KMS-11 (cell line): ENCODE measurements around the gene TLR7.

Experiments
- H2AFZ ChIP-seq: fragments of 200-600 bp; sonication (generic); 2 replicates; pipeline ENCODE4 v1.6.1; 2016; ENCODE audit warnings: antibody characterized with exemption, mixed run types, low read depth
- H3K27ac ChIP-seq: fragments of 200-600 bp; sonication (generic); 2 replicates; pipeline ENCODE4 v1.6.1; 2016; ENCODE audit warnings: mild to moderate bottlenecking, mixed run types
- H3K27me3 ChIP-seq: fragments of 200-600 bp; sonication (generic); 2 replicates; pipeline ENCODE4 v1.6.1; 2017; ENCODE audit warnings: mild to moderate bottlenecking, low read depth, mixed run types, moderate library complexity; ENCODE audit not compliant: insufficient read depth
- H3K36me3 ChIP-seq: fragments of 200-600 bp; sonication (generic); 2 replicates; pipeline ENCODE4 v1.6.1; 2017; ENCODE audit warnings: mild to moderate bottlenecking, mixed run types; ENCODE audit not compliant: insufficient read depth
- H3K4me1 ChIP-seq: fragments of 200-600 bp; sonication (generic); 2 replicates; pipeline ENCODE4 v1.6.1; 2016; ENCODE audit warnings: mild to moderate bottlenecking, low read depth, mixed run types; ENCODE audit not compliant: poor library complexity, severe bottlenecking
- H3K4me2 ChIP-seq: fragments of 200-600 bp; sonication (generic); 2 replicates; pipeline ENCODE4 v1.7.0; 2016; ENCODE audit warnings: mild to moderate bottlenecking, mixed run types
- H3K4me3 ChIP-seq: fragments of 200-600 bp; sonication (generic); IDR thresholded peaks from 2 replicates; pipeline ENCODE4 v1.6.1; 2017; ENCODE audit warnings: low read depth, low read length, mixed read lengths; ENCODE audit not compliant: insufficient read depth
- H3K79me2 ChIP-seq: fragments of 200-600 bp; sonication (generic); 2 replicates; pipeline ENCODE4 v1.6.1; 2016; ENCODE audit warnings: low read depth, mixed run types; ENCODE audit not compliant: insufficient read depth
- H3K9ac ChIP-seq: fragments of 200-600 bp; sonication (generic); 2 replicates; pipeline ENCODE4 v1.6.1; 2016; ENCODE audit warnings: mild to moderate bottlenecking, mixed run types
- H4K20me1 ChIP-seq: fragments of 200-600 bp; sonication (generic); 2 replicates; pipeline ENCODE4 v1.6.1; 2016; ENCODE audit warnings: mild to moderate bottlenecking, mixed run types; ENCODE audit not compliant: insufficient read depth
- CTCF ChIP-seq: fragments of 200-600 bp; sonication (generic); conservative IDR thresholded peaks from 2 replicates; pipeline ENCODE4 v1.6.1; 2017; ENCODE audit warnings: low read depth, mild to moderate bottlenecking, antibody characterized with exemption, low read length, moderate library complexity, mixed read lengths

TLR7 gene

GRCh38 chrX:12898073-12898472, 31.2 kb downstream of the TLR7 start:
- H3K36me3 ChIP-seq: no peaks in the 10 kb centered on the region
- H3K27me3 ChIP-seq: no peaks in the 10 kb centered on the region

GRCh38 chrX:12899506-12899905, 32.6 kb downstream of the TLR7 start:
- Histone ChIP-seq H3K36me3 (no peaks in the 10 kb centered on the region), H3K4me3 (no peak overlapping the region), H3K9ac (no peak overlapping the region), H3K27me3 (no peaks in the 10 kb centered on the region), H3K4me1 (peaks cover 20% of the 10 kb centered on the region), H2AFZ (no peak overlapping the region), H3K79me2 (no peaks in the 10 kb centered on the region), H3K27ac (no peak overlapping the region), H4K20me1 (no peaks in the 10 kb centered on the region), H3K4me2 (no peak overlapping the region)
- no peak for TF ChIP-seq CTCF

More at GRCh38 chrX:12898073-12898472, 31.2 kb downstream of the TLR7 start:
- no peak overlapping the region for H3K4me2 ChIP-seq
- H3K4me3 ChIP-seq: no peak overlapping the region
- H3K9ac ChIP-seq: no peak overlapping the region
- peaks cover 35% of the 10 kb centered on the region for H3K4me1 ChIP-seq
- no peaks in the 10 kb centered on the region for H4K20me1 ChIP-seq
- H3K79me2 ChIP-seq: no peaks in the 10 kb centered on the region
- H3K27ac ChIP-seq: no peak overlapping the region
- H2AFZ ChIP-seq: no peak overlapping the region
- TF ChIP-seq CTCF: no peak

GRCh38 chrX:12901486-12901885, 34.6 kb downstream of the TLR7 start:
- Histone ChIP-seq H3K4me2 (peak overlapping the region; percentile 36; the same call in 1 of the 2 replicates), H3K79me2 (no peaks in the 10 kb centered on the region), H3K27ac (no peak overlapping the region), H2AFZ (no peak overlapping the region), H4K20me1 (no peaks in the 10 kb centered on the region), H3K36me3 (no peaks in the 10 kb centered on the region), H3K4me1 (peaks cover 7% of the 10 kb centered on the region), H3K9ac (no peak overlapping the region), H3K27me3 (no peaks in the 10 kb centered on the region), H3K4me3 (no peak overlapping the region)
- TF ChIP-seq CTCF: peak; percentile 70

- Histone ChIP-seq H3K79me2 (no peaks in the 10 kb centered on the region), H3K9ac (no peak overlapping the region), H3K27ac (no peak overlapping the region), H3K36me3 (no peaks in the 10 kb centered on the region), H2AFZ (no peak overlapping the region), H3K27me3 (no peaks in the 10 kb centered on the region), H4K20me1 (no peaks in the 10 kb centered on the region), H3K4me2 (no peak overlapping the region), H3K4me1 (peaks cover 7% of the 10 kb centered on the region), H3K4me3 (no peak overlapping the region)
- TF ChIP-seq CTCF: no peak
These were observed 36.8 kb downstream of the TLR7 start for GRCh38 chrX:12903646-12904045.
